ENCODE measurements around the gene REEP1. TPM values are rescaled to one million over a fixed set of nuclear protein-coding genes. Genes with fewer than 3 reads are reported as not detected.

The REEP1 gene
- total RNA-seq, 1 donor from 2014 or later = 6.4 TPM

- TF ChIP-seq, protein P1, sequence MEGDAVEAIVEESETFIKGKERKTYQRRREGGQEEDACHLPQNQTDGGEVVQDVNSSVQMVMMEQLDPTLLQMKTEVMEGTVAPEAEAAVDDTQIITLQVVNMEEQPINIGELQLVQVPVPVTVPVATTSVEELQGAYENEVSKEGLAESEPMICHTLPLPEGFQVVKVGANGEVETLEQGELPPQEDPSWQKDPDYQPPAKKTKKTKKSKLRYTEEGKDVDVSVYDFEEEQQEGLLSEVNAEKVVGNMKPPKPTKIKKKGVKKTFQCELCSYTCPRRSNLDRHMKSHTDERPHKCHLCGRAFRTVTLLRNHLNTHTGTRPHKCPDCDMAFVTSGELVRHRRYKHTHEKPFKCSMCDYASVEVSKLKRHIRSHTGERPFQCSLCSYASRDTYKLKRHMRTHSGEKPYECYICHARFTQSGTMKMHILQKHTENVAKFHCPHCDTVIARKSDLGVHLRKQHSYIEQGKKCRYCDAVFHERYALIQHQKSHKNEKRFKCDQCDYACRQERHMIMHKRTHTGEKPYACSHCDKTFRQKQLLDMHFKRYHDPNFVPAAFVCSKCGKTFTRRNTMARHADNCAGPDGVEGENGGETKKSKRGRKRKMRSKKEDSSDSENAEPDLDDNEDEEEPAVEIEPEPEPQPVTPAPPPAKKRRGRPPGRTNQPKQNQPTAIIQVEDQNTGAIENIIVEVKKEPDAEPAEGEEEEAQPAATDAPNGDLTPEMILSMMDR (IDR thresholded peaks at IDR 0.05) = no peak
- Histone ChIP-seq H3K4me3 (no peak overlapping the region), H3K27ac (no peak overlapping the region), H3K9me3 (no peaks in the 10 kb centered on the region), H3K27me3 (no peaks in the 10 kb centered on the region), H3K4me1 (no peaks in the 10 kb centered on the region), H3K36me3 (peaks cover 49 to 61% of the 10 kb centered on the region in 2 donors)
- intact Hi-C loops (cut with DNase I) = no loop called here
- no peak for DNase-seq (ENCODE audit: low spot score in 2 of 2)
These were observed 125.6 kb downstream of the REEP1 start for GRCh38 chr2:86211796-86212188.

DNA sequence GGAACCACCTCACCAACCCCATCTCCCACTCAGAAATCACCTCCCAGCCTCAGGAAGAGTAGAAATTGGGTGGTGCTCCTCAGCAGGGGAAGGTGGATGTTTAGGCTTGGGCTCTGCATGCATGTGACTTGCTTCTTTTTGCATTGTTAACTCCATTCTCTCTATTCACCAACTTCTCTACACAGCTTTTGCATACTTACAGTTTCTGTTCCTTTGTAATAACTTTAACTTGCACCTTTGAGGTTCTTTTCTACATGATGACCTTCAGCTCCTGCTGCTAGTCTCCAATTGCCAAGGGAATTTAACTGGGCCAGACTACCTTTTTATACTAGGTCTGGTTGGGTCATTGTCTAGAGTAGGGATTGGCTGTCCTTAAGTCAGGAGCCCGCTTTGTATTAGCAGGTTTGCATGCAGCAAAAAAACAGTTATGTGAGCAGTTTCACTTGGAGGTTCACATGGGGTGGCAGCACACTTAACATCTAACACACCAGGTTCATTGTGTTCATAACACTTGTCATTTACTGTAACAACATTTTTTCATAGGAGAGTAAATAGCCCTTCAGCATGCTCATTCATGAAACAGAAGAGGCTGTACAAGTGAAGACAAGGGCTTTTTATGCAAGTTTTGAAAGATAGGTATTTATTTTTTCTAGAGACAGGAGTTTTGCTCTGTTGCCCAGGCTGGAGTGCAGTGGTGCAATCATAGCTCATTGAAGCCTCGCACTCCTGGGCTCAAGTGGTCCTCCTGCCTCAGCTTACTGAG, 126.2 kb downstream of the REEP1 start:
- no peak for DNase-seq (ENCODE audit: low spot score in 2 of 2)
- Histone ChIP-seq H3K27me3 (no peaks in the 10 kb centered on the region), H3K4me1 (no peaks in the 10 kb centered on the region), H3K9me3 (no peaks in the 10 kb centered on the region), H3K27ac (no peak overlapping the region), H3K4me3 (no peak overlapping the region), H3K36me3 (peaks cover 53 to 67% of the 10 kb centered on the region in 2 donors)
- intact Hi-C loops (cut with DNase I) = no loop called here
- TF ChIP-seq, protein P1 (IDR thresholded peaks at IDR 0.05) = no peak

GRCh38 chr2:86204458-86204857, 133.0 kb downstream of the REEP1 start:
- Histone ChIP-seq H3K27ac (no peak overlapping the region), H3K4me1 (peaks cover 0 to 7% of the 10 kb centered on the region in 2 donors), H3K36me3 (peaks cover 31 to 36% of the 10 kb centered on the region in 2 donors), H3K4me3 (no peak overlapping the region), H3K9me3 (no peaks in the 10 kb centered on the region), H3K27me3 (no peaks in the 10 kb centered on the region)
- DNase-seq (ENCODE audit: low spot score in 2 of 2) = no peak
- TF ChIP-seq, protein P1 (IDR thresholded peaks at IDR 0.05) = no peak
- intact Hi-C loops (cut with DNase I) = no loop called here

DNA sequence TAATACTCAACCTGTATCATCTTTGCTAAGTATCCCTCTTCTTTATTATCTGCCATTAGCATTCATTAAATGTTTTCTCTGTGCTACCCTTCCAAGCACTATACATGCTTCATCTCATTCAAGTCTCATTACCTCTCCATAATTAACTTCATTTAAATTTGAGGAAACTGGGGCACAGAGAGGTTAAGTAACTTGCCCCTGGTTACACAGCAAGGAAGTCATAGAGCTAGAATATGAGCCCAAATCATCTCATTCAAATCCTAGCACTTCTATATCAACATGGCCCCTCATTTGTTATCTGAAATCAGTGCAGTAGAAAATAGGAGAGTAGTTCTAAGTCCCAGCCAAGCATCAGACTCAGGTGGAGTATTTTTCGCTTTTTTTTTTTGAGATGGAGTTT, 133.8 kb downstream of the REEP1 start:
- Histone ChIP-seq H3K27me3 (no peaks in the 10 kb centered on the region), H3K9me3 (no peaks in the 10 kb centered on the region), H3K4me1 (peaks cover 0 to 10% of the 10 kb centered on the region in 2 donors), H3K36me3 (peaks cover 25 to 27% of the 10 kb centered on the region in 2 donors), H3K4me3 (no peak overlapping the region), H3K27ac (no peak overlapping the region)
- TF ChIP-seq, protein P1 (IDR thresholded peaks at IDR 0.05) = no peak
- intact Hi-C loops (cut with DNase I) = no loop called here
- DNase-seq (ENCODE audit: low spot score in 2 of 2) = no peak

- Histone ChIP-seq H3K4me3 (no peak overlapping the region), H3K36me3 (peaks cover 16 to 18% of the 10 kb centered on the region in 2 donors), H3K4me1 (peaks cover 0 to 10% of the 10 kb centered on the region in 2 donors), H3K27ac (no peak overlapping the region), H3K27me3 (no peaks in the 10 kb centered on the region), H3K9me3 (no peaks in the 10 kb centered on the region)
- no peak for DNase-seq (ENCODE audit: low spot score in 2 of 2)
- TF ChIP-seq, protein P1 (IDR thresholded peaks at IDR 0.05) = no peak
- intact Hi-C loops (cut with DNase I) = no loop called here
These were observed 134.7 kb downstream of the REEP1 start for GRCh38 chr2:86202702-86203101.
